Spleen (tissue), 7 donors: Measurements from ENCODE around the gene ARFGAP1.

Experiments used
- POLR2A ChIP-seq, 3 donors: fragments of 450-650 bp; IDR thresholded peaks; one replicate each; pipeline ENCODE4 v1.5.1; 2017; ENCODE audit warnings: antibody characterized with exemption in 3 of 3, mild to moderate bottlenecking in 1 of 3
- POLR2AphosphoS5 ChIP-seq, 3 donors: sonication (generic); formaldehyde crosslinking; IDR thresholded peaks; one replicate each; pipeline ENCODE4 v1.5.1; 2017; ENCODE audit warnings: antibody characterized with exemption in 3 of 3
- TF ChIP-seq, protein P1 (sequence below), 11 experiments: fragments of 200-600 bp in 7 of 11; fragments of 450-650 bp in 4 of 11; sonication (generic) in 4 of 11; IDR thresholded peaks in 8 of 11; conservative IDR thresholded peaks in 3 of 11; 1 replicate in 7 of 11; 2 replicates in 4 of 11; pipeline versions ENCODE4 v1.4.0 to v1.8.0; 2016 to 2021; ENCODE audit warnings: antibody characterized with exemption in 11 of 11, inconsistent platforms in 4 of 11, mild to moderate bottlenecking in 1 of 11
- donor health status: DM: no; HTN: no; CAD: no; lungs with moderate emphysema.
- donor health status: DM: no; HTN: no; CAD: no.
- donor health status: DM: no; HTN: no; CAD: no.

DNA sequence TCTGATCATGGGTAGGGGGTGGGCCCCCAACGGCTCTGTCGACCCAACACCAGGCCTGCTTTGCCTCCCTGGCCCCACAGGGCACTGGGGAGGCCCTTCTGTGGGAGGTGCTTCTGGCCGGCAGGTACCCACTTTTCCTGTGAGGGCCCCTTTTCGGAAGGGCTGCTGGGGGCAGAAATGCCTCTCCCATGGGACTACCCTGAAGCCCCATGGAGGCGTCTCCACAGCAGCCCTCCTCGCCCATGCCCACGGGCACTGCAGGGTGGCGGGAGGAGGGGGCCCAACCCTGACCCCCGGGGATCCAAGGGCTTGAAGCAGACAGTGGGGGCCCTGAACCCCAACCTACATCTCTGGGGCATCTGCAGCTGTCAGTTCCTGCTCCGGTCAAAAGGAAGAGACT lies 34.6 kb upstream of the ARFGAP1 start:
- TF ChIP-seq, protein P1, sequence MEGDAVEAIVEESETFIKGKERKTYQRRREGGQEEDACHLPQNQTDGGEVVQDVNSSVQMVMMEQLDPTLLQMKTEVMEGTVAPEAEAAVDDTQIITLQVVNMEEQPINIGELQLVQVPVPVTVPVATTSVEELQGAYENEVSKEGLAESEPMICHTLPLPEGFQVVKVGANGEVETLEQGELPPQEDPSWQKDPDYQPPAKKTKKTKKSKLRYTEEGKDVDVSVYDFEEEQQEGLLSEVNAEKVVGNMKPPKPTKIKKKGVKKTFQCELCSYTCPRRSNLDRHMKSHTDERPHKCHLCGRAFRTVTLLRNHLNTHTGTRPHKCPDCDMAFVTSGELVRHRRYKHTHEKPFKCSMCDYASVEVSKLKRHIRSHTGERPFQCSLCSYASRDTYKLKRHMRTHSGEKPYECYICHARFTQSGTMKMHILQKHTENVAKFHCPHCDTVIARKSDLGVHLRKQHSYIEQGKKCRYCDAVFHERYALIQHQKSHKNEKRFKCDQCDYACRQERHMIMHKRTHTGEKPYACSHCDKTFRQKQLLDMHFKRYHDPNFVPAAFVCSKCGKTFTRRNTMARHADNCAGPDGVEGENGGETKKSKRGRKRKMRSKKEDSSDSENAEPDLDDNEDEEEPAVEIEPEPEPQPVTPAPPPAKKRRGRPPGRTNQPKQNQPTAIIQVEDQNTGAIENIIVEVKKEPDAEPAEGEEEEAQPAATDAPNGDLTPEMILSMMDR (IDR thresholded peaks at IDR 0.05 in 8 of 11, conservative IDR thresholded peaks at IDR 0.05 in 3 of 11): no peak
- TF ChIP-seq POLR2A (IDR thresholded peaks at IDR 0.05) (no peak), POLR2AphosphoS5 (IDR thresholded peaks at IDR 0.05) (no peak)
